Measurements from ENCODE around the gene FADS6. TPM values are rescaled to one million over a fixed set of nuclear protein-coding genes. Genes with fewer than 3 reads are reported as not detected.

The FADS6 gene
- total and polyA plus RNA-seq, 2 experiments from 2014 or later, result 0.42 to 0.73 TPM

- Mint-ChIP-seq H3K27ac (no peak overlapping the region), H3K4me3 (no peak overlapping the region), H3K27me3 (ENCODE audit: insufficient read depth, low read depth, poor library complexity) (peaks cover 14% of the 10 kb centered on the region)
Measured at GRCh38 chr17:74836191-74836590, 57.2 kb downstream of the FADS6 start.

More at GRCh38 chr17:74836191-74836590, 57.2 kb downstream of the FADS6 start:
- Histone ChIP-seq H4K20me1 (replicated peaks; ENCODE audit: insufficient read depth) (no peaks in the 10 kb centered on the region; the same call in 1 of the 2 replicates), H3K27ac (ENCODE audit: low read depth) (no peak overlapping the region), H3K27me3 (ENCODE audit: insufficient read depth) (peaks cover 7% of the 10 kb centered on the region), H2AFZ (no peak overlapping the region), H3K4me3 (no peak overlapping the region), H3K4me2 (no peak overlapping the region), H3K36me3 (ENCODE audit: insufficient read depth) (no peaks in the 10 kb centered on the region), H3F3A (replicated peaks; ENCODE audit: low read depth) (no peaks in the 10 kb centered on the region), H3K79me2 (replicated peaks; ENCODE audit: insufficient read depth) (no peaks in the 10 kb centered on the region), H3K4me1 (ENCODE audit: insufficient read depth) (peaks cover 6% of the 10 kb centered on the region; the same call in 1 of the 2 replicates), H3K9me2 (ENCODE audit: insufficient read depth) (no peaks in the 10 kb centered on the region)
- ATAC-seq (no peak), DNase-seq (ENCODE audit: low spot score) (no peak)
- TF ChIP-seq ETS1 (IDR thresholded peaks at IDR 0.05), result no peak
- TF ChIP-seq, protein P1, sequence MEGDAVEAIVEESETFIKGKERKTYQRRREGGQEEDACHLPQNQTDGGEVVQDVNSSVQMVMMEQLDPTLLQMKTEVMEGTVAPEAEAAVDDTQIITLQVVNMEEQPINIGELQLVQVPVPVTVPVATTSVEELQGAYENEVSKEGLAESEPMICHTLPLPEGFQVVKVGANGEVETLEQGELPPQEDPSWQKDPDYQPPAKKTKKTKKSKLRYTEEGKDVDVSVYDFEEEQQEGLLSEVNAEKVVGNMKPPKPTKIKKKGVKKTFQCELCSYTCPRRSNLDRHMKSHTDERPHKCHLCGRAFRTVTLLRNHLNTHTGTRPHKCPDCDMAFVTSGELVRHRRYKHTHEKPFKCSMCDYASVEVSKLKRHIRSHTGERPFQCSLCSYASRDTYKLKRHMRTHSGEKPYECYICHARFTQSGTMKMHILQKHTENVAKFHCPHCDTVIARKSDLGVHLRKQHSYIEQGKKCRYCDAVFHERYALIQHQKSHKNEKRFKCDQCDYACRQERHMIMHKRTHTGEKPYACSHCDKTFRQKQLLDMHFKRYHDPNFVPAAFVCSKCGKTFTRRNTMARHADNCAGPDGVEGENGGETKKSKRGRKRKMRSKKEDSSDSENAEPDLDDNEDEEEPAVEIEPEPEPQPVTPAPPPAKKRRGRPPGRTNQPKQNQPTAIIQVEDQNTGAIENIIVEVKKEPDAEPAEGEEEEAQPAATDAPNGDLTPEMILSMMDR (conservative IDR thresholded peaks at IDR 0.05; ENCODE audit: low read depth in 2 of 2), result no peak
- TF ChIP-seq, protein P2, sequence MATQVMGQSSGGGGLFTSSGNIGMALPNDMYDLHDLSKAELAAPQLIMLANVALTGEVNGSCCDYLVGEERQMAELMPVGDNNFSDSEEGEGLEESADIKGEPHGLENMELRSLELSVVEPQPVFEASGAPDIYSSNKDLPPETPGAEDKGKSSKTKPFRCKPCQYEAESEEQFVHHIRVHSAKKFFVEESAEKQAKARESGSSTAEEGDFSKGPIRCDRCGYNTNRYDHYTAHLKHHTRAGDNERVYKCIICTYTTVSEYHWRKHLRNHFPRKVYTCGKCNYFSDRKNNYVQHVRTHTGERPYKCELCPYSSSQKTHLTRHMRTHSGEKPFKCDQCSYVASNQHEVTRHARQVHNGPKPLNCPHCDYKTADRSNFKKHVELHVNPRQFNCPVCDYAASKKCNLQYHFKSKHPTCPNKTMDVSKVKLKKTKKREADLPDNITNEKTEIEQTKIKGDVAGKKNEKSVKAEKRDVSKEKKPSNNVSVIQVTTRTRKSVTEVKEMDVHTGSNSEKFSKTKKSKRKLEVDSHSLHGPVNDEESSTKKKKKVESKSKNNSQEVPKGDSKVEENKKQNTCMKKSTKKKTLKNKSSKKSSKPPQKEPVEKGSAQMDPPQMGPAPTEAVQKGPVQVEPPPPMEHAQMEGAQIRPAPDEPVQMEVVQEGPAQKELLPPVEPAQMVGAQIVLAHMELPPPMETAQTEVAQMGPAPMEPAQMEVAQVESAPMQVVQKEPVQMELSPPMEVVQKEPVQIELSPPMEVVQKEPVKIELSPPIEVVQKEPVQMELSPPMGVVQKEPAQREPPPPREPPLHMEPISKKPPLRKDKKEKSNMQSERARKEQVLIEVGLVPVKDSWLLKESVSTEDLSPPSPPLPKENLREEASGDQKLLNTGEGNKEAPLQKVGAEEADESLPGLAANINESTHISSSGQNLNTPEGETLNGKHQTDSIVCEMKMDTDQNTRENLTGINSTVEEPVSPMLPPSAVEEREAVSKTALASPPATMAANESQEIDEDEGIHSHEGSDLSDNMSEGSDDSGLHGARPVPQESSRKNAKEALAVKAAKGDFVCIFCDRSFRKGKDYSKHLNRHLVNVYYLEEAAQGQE (IDR thresholded peaks at IDR 0.05; ENCODE audit: unreplicated experiment), result no peak
- Mint-ChIP-seq H3K4me1 (peaks cover 28% of the 10 kb centered on the region), H3K9me3 (no peaks in the 10 kb centered on the region), H3K36me3 (ENCODE audit: low read depth) (no peaks in the 10 kb centered on the region; the same call in 2 of the 3 replicates)

Data from GM23338 (cell line).